HG02642 (cell line): ENCODE results near the gene ANKRD16.
"Not testable (repeated sequence)": the region's sequence is repeated elsewhere in the genome, so short reads cannot be mapped to it uniquely, and the experiment has no call there.

Experiments
- ATAC-seq: cut with Tn5 transposase; IDR thresholded peaks from one replicate; pipeline ENCODE4 v1.9.1; 2021; ENCODE audit warnings: mild to moderate bottlenecking; ENCODE audit not compliant: unreplicated experiment, poor library complexity

Gene ANKRD16

GRCh38 chr10:5889624-5890451, at the start of gene ANKRD16, which contains the start of gene FBH1:
TSS of gene ANKRD16 (minus strand) at chr10:5889893. CDS start at chr10:5889354, 539 bp downstream.
TSS of gene FBH1 (plus strand) at chr10:5890243. CDS start at chr10:5890346, 103 bp downstream.
- ATAC-seq: peak; percentile 88

GRCh38 chr10:5938291-5938690, 48.6 kb upstream of the ANKRD16 start:
- no peak for ATAC-seq

GRCh38 chr10:5937016-5937415, 47.3 kb upstream of the ANKRD16 start:
- no peak for ATAC-seq

- ATAC-seq: no peak
These were observed 45.9 kb upstream of the ANKRD16 start for GRCh38 chr10:5935628-5936027.

GRCh38 chr10:5933909-5934546, 44.3 kb upstream of the ANKRD16 start:
- no peak for ATAC-seq

- ATAC-seq: no peak
These were observed 42.7 kb upstream of the ANKRD16 start for GRCh38 chr10:5932345-5932744.

- ATAC-seq: no peak
These were observed 40.6 kb upstream of the ANKRD16 start for GRCh38 chr10:5930272-5930671.

- ATAC-seq: no peak
These were observed 39.7 kb upstream of the ANKRD16 start for GRCh38 chr10:5929442-5929841.

- ATAC-seq: no peak
These were observed 37.6 kb upstream of the ANKRD16 start for GRCh38 chr10:5927306-5927705.

GRCh38 chr10:5924889-5925288, 35.2 kb upstream of the ANKRD16 start:
- ATAC-seq: no peak

- ATAC-seq: no peak
These were observed 32.1 kb upstream of the ANKRD16 start for GRCh38 chr10:5921746-5922145.

GRCh38 chr10:5919568-5919967, 29.9 kb upstream of the ANKRD16 start:
- ATAC-seq: no peak

GRCh38 chr10:5918763-5919162, 29.1 kb upstream of the ANKRD16 start:
- no peak for ATAC-seq

- no peak for ATAC-seq
These were observed 27.6 kb upstream of the ANKRD16 start for GRCh38 chr10:5917305-5917704.

GRCh38 chr10:5915451-5915850, 25.8 kb upstream of the ANKRD16 start:
- ATAC-seq: no peak

- ATAC-seq: no peak
These were observed 24.0 kb upstream of the ANKRD16 start for GRCh38 chr10:5913736-5914135.

- no peak for ATAC-seq
These were observed 22.0 kb upstream of the ANKRD16 start for GRCh38 chr10:5911670-5912069.

GRCh38 chr10:5910323-5911100, 20.8 kb upstream of the ANKRD16 start:
- ATAC-seq: no peak

GRCh38 chr10:5908676-5909075, 19.0 kb upstream of the ANKRD16 start:
- not testable (repeated sequence) for ATAC-seq

- no peak for ATAC-seq
These were observed 17.0 kb upstream of the ANKRD16 start for GRCh38 chr10:5906651-5907050.
